Measurements from ENCODE around the gene ZNF865.

Gene ZNF865

GRCh38 chr19:55646889-55647731 is 41.7 kb downstream of the ZNF865 start:
- Histone ChIP-seq H3K9me3 (ENCODE audit: control insufficient read depth, low read length) (no peaks in the 10 kb centered on the region), H3K4me3 (ENCODE audit: low read length) (peak overlapping the region; percentile 50), H3K9ac (ENCODE audit: low read length) (peak overlapping the region; percentile 73), H3K36me3 (ENCODE audit: control insufficient read depth, insufficient read depth, low read length) (no peaks in the 10 kb centered on the region), H3K4me1 (ENCODE audit: control insufficient read depth, insufficient read depth, low read length) (peaks cover 37% of the 10 kb centered on the region), H3K27me3 (ENCODE audit: control insufficient read depth, insufficient read depth, low read length) (no peaks in the 10 kb centered on the region)

GRCh38 chr19:55647732-55648584 is 42.5 kb downstream of the ZNF865 start, which contains the start of gene CCDC106:
Gene CCDC106 (plus strand): TSS chr19:55648212. CDS start chr19:55649047, 835 bp downstream.
- H3K4me3 ChIP-seq (ENCODE audit: low read length) = peak within 1 kb of the TSS; percentile 50
- H3K36me3 ChIP-seq (ENCODE audit: control insufficient read depth, insufficient read depth, low read length) = no peaks in the 10 kb centered on the region
- H3K4me1 ChIP-seq (ENCODE audit: control insufficient read depth, insufficient read depth, low read length) = peaks cover 29% of the 10 kb centered on the region
- H3K27me3 ChIP-seq (ENCODE audit: control insufficient read depth, insufficient read depth, low read length) = no peaks in the 10 kb centered on the region
- H3K9me3 ChIP-seq (ENCODE audit: control insufficient read depth, low read length) = no peaks in the 10 kb centered on the region
- peak within 1 kb of the TSS; percentile 73 for H3K9ac ChIP-seq (ENCODE audit: low read length)

DNA sequence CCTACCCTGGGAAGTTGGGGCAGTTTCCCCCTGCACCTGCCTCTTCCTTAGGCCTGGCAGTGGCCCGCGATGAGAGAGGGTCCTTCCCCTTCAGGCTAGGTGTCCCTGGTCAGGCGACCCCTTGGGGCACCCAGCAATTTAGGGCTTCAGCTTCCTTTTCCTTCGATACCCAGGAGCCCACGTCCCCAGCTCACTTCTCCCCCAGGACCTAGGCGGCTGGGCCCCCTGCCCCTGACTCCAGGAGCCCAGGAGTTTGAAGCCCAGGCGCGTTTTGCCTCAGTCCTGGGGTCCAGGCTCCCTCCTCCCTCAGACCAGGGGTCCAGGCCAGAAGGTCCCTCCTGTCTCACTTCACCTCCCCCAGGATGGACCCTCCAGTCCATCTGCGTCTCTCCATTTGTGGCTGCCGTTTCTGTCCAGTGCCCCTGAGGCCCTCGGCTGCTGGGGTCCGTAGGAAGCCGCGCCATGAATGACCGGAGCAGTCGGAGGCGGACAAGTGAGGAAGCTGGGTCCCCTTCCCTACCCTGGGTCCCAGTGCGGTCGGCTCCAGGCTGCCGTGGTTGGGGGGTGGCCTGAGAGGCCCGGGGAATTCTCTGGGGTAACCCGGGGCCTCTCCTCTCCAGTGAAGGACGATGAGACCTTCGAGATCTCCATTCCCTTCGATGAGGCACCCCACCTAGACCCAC is 43.3 kb downstream of the ZNF865 start:
- peaks cover 26% of the 10 kb centered on the region for H3K4me1 ChIP-seq (ENCODE audit: control insufficient read depth, insufficient read depth, low read length)

GRCh38 chr19:55649268-55650125 is 44.0 kb downstream of the ZNF865 start:
- Histone ChIP-seq H3K4me3 (ENCODE audit: low read length) (no peak overlapping the region), H3K27me3 (ENCODE audit: control insufficient read depth, insufficient read depth, low read length) (no peaks in the 10 kb centered on the region), H3K9ac (ENCODE audit: low read length) (no peak overlapping the region), H3K36me3 (ENCODE audit: control insufficient read depth, insufficient read depth, low read length) (no peaks in the 10 kb centered on the region), H3K4me1 (ENCODE audit: control insufficient read depth, insufficient read depth, low read length) (peaks cover 19% of the 10 kb centered on the region), H3K9me3 (ENCODE audit: control insufficient read depth, low read length) (no peaks in the 10 kb centered on the region)

More for the DNA sequence above, 43.3 kb downstream of the ZNF865 start:
- no peaks in the 10 kb centered on the region for H3K36me3 ChIP-seq (ENCODE audit: control insufficient read depth, insufficient read depth, low read length)
- H3K4me3 ChIP-seq (ENCODE audit: low read length) = peak overlapping the region; percentile 50
- H3K9ac ChIP-seq (ENCODE audit: low read length) = peak overlapping the region; percentile 73
- H3K27me3 ChIP-seq (ENCODE audit: control insufficient read depth, insufficient read depth, low read length) = no peaks in the 10 kb centered on the region
- no peaks in the 10 kb centered on the region for H3K9me3 ChIP-seq (ENCODE audit: control insufficient read depth, low read length)

DNA sequence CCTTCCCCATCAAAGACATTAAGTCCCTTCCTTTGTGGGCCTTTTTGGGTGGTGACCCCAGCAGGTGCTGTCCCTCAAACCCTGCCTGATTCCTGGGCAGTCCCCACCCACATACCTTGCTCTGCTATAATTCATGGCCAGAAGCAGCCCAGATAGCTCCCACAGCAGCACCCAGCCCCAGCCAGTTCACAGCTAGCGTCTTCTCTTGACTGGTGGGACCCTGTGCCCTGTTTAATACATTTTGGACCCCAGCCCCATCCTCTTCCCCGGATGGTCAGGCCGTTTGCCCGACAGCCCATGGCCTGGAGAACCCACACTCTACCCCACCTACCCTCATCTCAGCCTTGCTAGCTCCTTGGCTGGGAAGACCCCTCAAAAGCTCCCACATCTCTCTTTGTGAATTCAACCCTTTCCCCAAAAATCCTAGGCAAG is 44.7 kb downstream of the ZNF865 start:
- Histone ChIP-seq H3K27me3 (ENCODE audit: control insufficient read depth, insufficient read depth, low read length) (no peaks in the 10 kb centered on the region), H3K4me1 (ENCODE audit: control insufficient read depth, insufficient read depth, low read length) (peaks cover 16% of the 10 kb centered on the region), H3K9me3 (ENCODE audit: control insufficient read depth, low read length) (no peaks in the 10 kb centered on the region), H3K9ac (ENCODE audit: low read length) (no peak overlapping the region), H3K36me3 (ENCODE audit: control insufficient read depth, insufficient read depth, low read length) (no peaks in the 10 kb centered on the region), H3K4me3 (ENCODE audit: low read length) (no peak overlapping the region)

GRCh38 chr19:55650602-55651230 is 45.3 kb downstream of the ZNF865 start:
- Histone ChIP-seq H3K4me3 (ENCODE audit: low read length) (no peak overlapping the region), H3K9ac (ENCODE audit: low read length) (no peak overlapping the region), H3K36me3 (ENCODE audit: control insufficient read depth, insufficient read depth, low read length) (no peaks in the 10 kb centered on the region), H3K9me3 (ENCODE audit: control insufficient read depth, low read length) (no peaks in the 10 kb centered on the region), H3K27me3 (ENCODE audit: control insufficient read depth, insufficient read depth, low read length) (no peaks in the 10 kb centered on the region), H3K4me1 (ENCODE audit: control insufficient read depth, insufficient read depth, low read length) (peaks cover 18% of the 10 kb centered on the region)

DNA sequence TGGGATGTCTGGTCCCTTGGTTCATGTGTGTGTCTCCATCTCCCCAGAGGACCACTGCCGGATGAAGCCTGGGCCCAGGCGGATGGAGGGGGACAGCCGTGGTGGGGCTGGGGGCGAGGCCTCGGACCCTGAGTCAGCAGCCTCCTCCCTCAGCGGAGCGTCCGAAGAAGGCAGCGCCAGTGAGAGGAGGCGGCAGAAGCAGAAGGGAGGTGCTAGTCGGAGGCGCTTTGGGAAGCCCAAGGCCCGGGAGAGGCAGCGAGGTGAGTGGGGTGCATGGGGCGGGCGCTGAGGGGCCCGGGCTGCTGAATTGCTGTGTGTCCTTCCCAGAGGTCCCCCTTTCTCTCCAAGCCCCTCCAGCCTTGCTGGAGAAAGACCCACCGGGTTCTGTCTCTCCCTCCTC is 45.8 kb downstream of the ZNF865 start:
- peaks cover 23% of the 10 kb centered on the region for H3K4me1 ChIP-seq (ENCODE audit: control insufficient read depth, insufficient read depth, low read length)
- H3K4me3 ChIP-seq (ENCODE audit: low read length) = no peak overlapping the region
- no peak overlapping the region for H3K9ac ChIP-seq (ENCODE audit: low read length)
- H3K27me3 ChIP-seq (ENCODE audit: control insufficient read depth, insufficient read depth, low read length) = no peaks in the 10 kb centered on the region
- no peaks in the 10 kb centered on the region for H3K36me3 ChIP-seq (ENCODE audit: control insufficient read depth, insufficient read depth, low read length)
- H3K9me3 ChIP-seq (ENCODE audit: control insufficient read depth, low read length) = no peaks in the 10 kb centered on the region

DNA sequence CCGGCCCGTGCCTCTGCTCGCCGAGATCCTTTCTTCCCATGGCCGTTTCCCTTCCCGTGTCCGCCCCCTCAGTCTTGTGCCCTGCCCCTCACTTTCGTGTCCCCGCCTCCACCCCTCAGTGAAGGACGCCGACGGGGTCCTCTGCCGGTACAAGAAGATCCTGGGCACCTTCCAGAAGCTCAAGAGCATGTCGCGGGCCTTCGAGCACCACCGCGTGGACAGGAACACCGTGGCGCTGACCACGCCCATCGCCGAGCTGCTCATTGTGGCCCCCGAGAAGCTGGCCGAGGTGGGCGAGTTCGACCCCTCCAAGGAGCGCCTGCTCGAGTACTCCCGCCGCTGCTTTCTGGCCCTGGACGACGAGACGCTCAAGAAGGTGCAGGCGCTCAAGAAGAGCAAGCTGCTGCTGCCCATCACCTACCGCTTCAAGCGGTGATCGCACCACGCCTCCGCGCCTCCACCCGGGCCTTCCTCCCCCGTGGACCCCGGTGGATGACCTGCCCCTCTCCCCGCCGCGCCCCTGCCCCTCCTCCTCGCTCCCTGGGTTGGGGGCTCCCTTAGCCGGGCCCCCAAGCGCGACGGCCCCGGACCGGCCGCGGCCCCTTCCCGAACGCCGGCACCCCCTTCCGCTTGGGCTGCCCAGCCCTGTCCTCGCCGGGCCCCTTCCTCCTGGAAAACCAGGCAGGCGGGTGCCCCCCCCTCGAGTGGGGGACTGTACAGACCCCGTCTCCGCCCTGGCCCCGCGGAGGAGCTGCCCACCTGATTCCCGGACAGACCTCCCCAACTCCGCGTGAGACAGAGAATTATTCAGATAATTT is 47.1 kb downstream of the ZNF865 start:
- Histone ChIP-seq H3K36me3 (ENCODE audit: control insufficient read depth, insufficient read depth, low read length) (no peaks in the 10 kb centered on the region), H3K4me3 (ENCODE audit: low read length) (no peak overlapping the region), H3K9me3 (ENCODE audit: control insufficient read depth, low read length) (no peaks in the 10 kb centered on the region), H3K27me3 (ENCODE audit: control insufficient read depth, insufficient read depth, low read length) (no peaks in the 10 kb centered on the region), H3K4me1 (ENCODE audit: control insufficient read depth, insufficient read depth, low read length) (peaks cover 30% of the 10 kb centered on the region), H3K9ac (ENCODE audit: low read length) (no peak overlapping the region)

GRCh38 chr19:55653651-55654322 is 48.3 kb downstream of the ZNF865 start:
- Histone ChIP-seq H3K9me3 (ENCODE audit: control insufficient read depth, low read length) (no peaks in the 10 kb centered on the region), H3K36me3 (ENCODE audit: control insufficient read depth, insufficient read depth, low read length) (no peaks in the 10 kb centered on the region), H3K4me1 (ENCODE audit: control insufficient read depth, insufficient read depth, low read length) (peaks cover 34% of the 10 kb centered on the region), H3K4me3 (ENCODE audit: low read length) (peak overlapping the region; percentile 86), H3K9ac (ENCODE audit: low read length) (peak overlapping the region; percentile 74), H3K27me3 (ENCODE audit: control insufficient read depth, insufficient read depth, low read length) (no peaks in the 10 kb centered on the region)

GRCh38 chr19:55654323-55654867 is 48.9 kb downstream of the ZNF865 start:
- H3K9ac ChIP-seq (ENCODE audit: low read length) = peak overlapping the region; percentile 74
- no peaks in the 10 kb centered on the region for H3K27me3 ChIP-seq (ENCODE audit: control insufficient read depth, insufficient read depth, low read length)
- no peaks in the 10 kb centered on the region for H3K9me3 ChIP-seq (ENCODE audit: control insufficient read depth, low read length)
- H3K36me3 ChIP-seq (ENCODE audit: control insufficient read depth, insufficient read depth, low read length) = no peaks in the 10 kb centered on the region
- H3K4me3 ChIP-seq (ENCODE audit: low read length) = peak overlapping the region; percentile 86
- peaks cover 34% of the 10 kb centered on the region for H3K4me1 ChIP-seq (ENCODE audit: control insufficient read depth, insufficient read depth, low read length)
